ENCODE results near the gene CD46.

Gene CD46

GRCh38 chr1:207844371-207844770 lies 92.5 kb downstream of the CD46 start:
- DNase-seq (ENCODE audit: low read depth in 1 of 2, low spot score in 1 of 2): no peak
